Progenitor cell of endocrine pancreas (in vitro differentiated cells): Measurements from ENCODE around the gene CPNE2. TPM values are rescaled to one million over a fixed set of nuclear protein-coding genes. Genes with fewer than 3 reads are reported as not detected.

Experiments used
- DNase-seq: peaks from one replicate; pipeline ENCODE4 v3.0.0; 2021; ENCODE audit warnings: low spot score; ENCODE audit not compliant: unreplicated experiment
- H3K27ac Mint-ChIP-seq: 2 replicates; pipeline ENCODE4 v1.8.0; 2021; ENCODE audit warnings: mild to moderate bottlenecking, moderate library complexity, mixed read lengths
- H3K27me3 Mint-ChIP-seq: 2 replicates; pipeline ENCODE4 v1.8.0; 2021; ENCODE audit warnings: mixed read lengths
- H3K36me3 Mint-ChIP-seq: 2 replicates; pipeline ENCODE4 v1.8.0; 2022; ENCODE audit warnings: mixed read lengths; ENCODE audit not compliant: insufficient read depth
- H3K4me1 Mint-ChIP-seq: 2 replicates; pipeline ENCODE4 v1.8.0; 2021; ENCODE audit warnings: low read depth, mixed read lengths
- H3K4me3 Mint-ChIP-seq: 2 replicates; pipeline ENCODE4 v1.8.0; 2021; ENCODE audit warnings: low read depth, mild to moderate bottlenecking, moderate library complexity, mixed read lengths
- H3K9me3 Mint-ChIP-seq: 2 replicates; pipeline ENCODE4 v1.8.0; 2021; ENCODE audit warnings: low read depth, mixed read lengths
- CTCF ChIP-seq: fragments of 200-600 bp; sonication (generic); IDR thresholded peaks from one replicate; pipeline ENCODE4 v1.5.0; 2021; ENCODE audit warnings: antibody characterized with exemption, mild to moderate bottlenecking; ENCODE audit not compliant: unreplicated experiment
- total RNA-seq: library from RNA; stranded (reverse); gene quantifications from 2 replicates; pipeline ENCODE4 v1.2.1, GENCODE V29; 2021

The CPNE2 gene
- total RNA-seq, 1 donor from 2014 or later, result 6.7 TPM

- no peak for DNase-seq
- Mint-ChIP-seq H3K4me3 (no peak overlapping the region), H3K36me3 (no peaks in the 10 kb centered on the region), H3K27ac (peak overlapping the region; percentile 15), H3K9me3 (no peaks in the 10 kb centered on the region), H3K4me1 (no peaks in the 10 kb centered on the region), H3K27me3 (no peaks in the 10 kb centered on the region)
- no peak for TF ChIP-seq CTCF
Observed at GRCh38 chr16:57126411-57126810, 34.0 kb downstream of the CPNE2 start.

GRCh38 chr16:57127037-57127763 is 34.8 kb downstream of the CPNE2 start:
- Mint-ChIP-seq H3K27ac (peak overlapping the region; percentile 66), H3K4me1 (peaks cover 1% of the 10 kb centered on the region), H3K27me3 (no peaks in the 10 kb centered on the region), H3K4me3 (no peak overlapping the region), H3K9me3 (no peaks in the 10 kb centered on the region), H3K36me3 (no peaks in the 10 kb centered on the region)
- no peak for TF ChIP-seq CTCF
- no peak for DNase-seq

GRCh38 chr16:57127836-57128235 is 35.5 kb downstream of the CPNE2 start:
- no peak for TF ChIP-seq CTCF
- Mint-ChIP-seq H3K27ac (peak overlapping the region; percentile 66), H3K36me3 (no peaks in the 10 kb centered on the region), H3K4me3 (no peak overlapping the region), H3K4me1 (peaks cover 5% of the 10 kb centered on the region), H3K9me3 (no peaks in the 10 kb centered on the region), H3K27me3 (no peaks in the 10 kb centered on the region)
- DNase-seq, result no peak

- no peak overlapping the region for H3K4me3 Mint-ChIP-seq
- no peak for TF ChIP-seq CTCF
- H3K36me3 Mint-ChIP-seq, result no peaks in the 10 kb centered on the region
- no peak overlapping the region for H3K27ac Mint-ChIP-seq
- H3K4me1 Mint-ChIP-seq, result peaks cover 5% of the 10 kb centered on the region
- H3K27me3 Mint-ChIP-seq, result no peaks in the 10 kb centered on the region
- no peaks in the 10 kb centered on the region for H3K9me3 Mint-ChIP-seq
- no peak for DNase-seq
Observed at GRCh38 chr16:57128771-57129389, 36.5 kb downstream of the CPNE2 start.

- DNase-seq, result no peak
- no peaks in the 10 kb centered on the region for H3K9me3 Mint-ChIP-seq
- H3K4me3 Mint-ChIP-seq, result no peak overlapping the region
- no peaks in the 10 kb centered on the region for H3K27me3 Mint-ChIP-seq
- H3K4me1 Mint-ChIP-seq, result peaks cover 5% of the 10 kb centered on the region
- H3K36me3 Mint-ChIP-seq, result no peaks in the 10 kb centered on the region
- H3K27ac Mint-ChIP-seq, result no peak overlapping the region
- no peak for TF ChIP-seq CTCF
Observed at GRCh38 chr16:57130950-57131321, 38.6 kb downstream of the CPNE2 start.
